NCI-H748 (cell line): Measurements from ENCODE around the gene ZNF687.

Source experiments
- DNase-seq: peaks from one replicate; lab custom pipeline; 2025; ENCODE audit not compliant: unreplicated experiment; lab: John Stamatoyannopoulos, UW

Gene ZNF687

GRCh38 chr1:151312826-151313225, 30.7 kb downstream of the ZNF687 start:
- DNase-seq = no peak

- no peak for DNase-seq
Measured at GRCh38 chr1:151313501-151313900, 31.4 kb downstream of the ZNF687 start.

DNA sequence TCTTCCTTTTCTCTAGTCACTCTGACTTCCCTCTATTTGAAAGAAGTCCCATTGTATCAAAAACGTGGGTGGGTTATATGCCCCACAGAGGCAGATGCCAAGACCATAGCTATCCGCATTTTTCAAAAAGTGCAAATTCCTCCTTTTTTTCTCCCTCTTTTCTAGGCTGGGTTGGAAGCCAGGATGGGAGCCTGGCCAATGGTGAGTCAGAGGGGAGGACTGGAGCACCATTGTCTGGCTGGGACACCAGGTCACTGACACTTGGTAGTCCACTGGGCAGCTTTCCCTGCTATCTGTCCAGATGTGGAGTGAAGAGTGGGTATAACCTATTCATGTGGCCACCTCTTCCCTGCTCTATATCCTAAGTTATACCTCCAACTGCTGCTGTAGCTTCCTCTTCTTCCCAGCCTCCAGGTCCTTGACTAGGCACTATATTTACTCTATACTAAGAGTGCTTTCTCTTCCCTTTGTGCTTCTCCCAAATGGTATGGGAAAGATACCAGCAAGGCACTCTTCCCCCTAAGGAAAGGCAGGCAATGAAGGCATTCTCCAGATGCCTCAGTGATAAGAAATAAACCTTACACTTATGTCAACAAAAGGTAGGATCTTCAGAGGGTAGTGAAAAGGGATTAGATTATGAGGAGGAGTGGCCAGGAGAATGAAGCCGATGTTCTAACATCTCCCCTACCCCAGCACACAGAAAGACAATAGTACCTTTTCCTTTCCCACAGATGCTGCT, 32.2 kb downstream of the ZNF687 start:
- DNase-seq = no peak

DNA sequence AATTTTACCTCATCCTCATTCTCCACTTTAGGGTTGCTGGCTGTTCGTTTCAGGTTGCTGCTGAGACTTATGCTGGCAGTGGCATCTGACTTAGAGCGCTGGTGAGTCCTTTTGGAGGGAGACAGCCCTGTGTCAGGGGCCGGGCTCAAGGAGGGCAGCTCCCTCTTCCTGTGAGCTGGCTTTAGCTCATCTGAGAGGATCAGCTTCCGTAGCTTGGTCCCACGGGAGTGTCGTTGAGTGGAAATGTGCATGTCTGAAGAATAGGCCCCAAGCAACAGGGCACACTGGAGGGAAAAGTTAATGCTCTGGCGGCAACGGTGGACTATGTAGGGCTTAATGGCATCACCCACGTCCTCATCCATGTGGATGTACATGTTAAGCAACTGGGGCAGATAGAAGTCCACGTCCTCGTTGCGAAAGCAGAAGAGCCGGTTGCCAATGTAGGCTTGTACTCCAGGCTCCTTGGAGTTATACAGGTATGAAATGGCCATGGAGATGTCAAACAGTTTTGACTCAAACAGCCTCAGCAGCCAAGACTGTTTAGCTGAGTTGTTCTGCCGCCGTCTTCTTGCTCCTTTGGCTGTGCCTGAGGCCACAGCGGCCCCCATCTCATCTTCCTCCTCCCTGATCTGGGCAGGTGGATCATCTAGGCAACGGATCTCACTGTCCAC, 33.6 kb downstream of the ZNF687 start:
- DNase-seq = no peak

GRCh38 chr1:151318975-151319374, 36.9 kb downstream of the ZNF687 start:
- DNase-seq = no peak

DNA sequence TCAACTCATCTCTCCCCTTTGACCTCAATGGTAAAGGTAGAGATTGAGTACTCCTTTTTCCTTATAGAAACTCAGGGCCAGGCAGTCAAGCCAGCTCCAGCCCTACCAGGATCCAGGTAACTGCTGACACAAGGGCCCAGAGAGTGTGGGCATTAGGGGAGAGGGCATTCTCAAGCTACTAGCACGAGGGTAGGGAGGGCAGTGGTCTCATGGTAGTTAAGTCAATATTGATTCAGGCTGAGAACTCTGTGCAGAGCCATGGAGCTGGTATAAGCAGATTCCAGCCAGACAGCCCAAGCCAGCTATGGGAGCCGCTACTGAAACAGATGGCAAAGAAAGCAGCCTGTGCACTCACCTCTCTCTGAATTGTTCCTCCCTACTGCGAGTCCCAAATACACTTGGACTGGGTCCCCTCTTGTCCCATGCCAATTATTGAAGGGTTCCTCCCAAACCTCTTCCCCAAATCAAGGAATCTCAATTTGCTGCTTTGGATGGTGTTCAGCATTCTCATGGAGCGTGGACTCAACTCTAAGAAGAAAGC, 42.4 kb downstream of the ZNF687 start:
- no peak for DNase-seq

DNA sequence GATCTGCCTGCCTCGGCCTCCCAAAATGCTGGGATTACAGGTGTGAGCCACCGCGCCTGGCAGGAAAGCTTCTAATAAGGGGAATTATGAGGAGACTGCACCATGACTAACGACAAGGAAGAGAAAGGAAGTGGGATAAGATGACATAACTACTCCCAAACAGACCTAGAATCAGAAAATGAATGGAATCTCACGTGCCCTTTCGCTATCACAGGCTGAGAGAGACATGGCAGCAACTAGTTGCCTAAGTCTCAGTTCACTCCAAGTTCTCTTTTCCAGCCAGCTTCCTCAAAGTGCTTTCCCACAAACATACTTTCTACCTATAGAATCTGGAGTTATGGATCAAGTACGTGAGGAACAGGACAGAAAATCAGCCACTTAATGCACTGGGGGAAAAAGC, 43.1 kb downstream of the ZNF687 start:
- DNase-seq = no peak

GRCh38 chr1:151325646-151326429, 43.7 kb downstream of the ZNF687 start:
- DNase-seq = no peak

DNA sequence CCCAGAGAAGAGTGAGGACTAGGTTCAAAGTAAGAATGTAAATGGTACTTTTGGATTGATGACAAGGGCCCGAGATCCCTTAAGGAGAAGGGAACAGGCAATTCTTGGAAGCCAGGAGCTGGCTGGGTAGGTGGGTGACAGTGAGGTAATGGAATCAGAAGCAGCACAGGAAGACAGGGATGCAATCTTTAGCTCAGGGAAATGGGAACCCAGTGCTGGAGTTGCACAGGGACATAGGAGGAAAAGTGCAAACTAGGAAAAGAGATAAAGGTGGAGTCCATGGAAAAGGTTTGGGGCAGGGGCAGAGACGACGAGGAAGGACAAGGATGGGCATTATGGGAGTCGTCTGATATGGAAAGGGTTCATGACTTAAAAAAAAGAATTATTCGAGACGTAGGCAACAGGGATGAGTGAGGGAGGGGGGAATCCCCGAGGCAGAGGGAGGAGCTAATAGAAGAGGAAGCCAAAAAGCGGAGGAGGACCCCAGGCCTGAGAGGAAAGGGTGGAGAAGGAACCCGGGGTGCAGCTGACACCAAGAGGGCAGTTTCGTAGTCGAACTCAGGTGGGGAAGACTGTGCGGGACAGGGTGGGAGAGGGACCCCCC, 44.6 kb downstream of the ZNF687 start:
- peak; percentile 54 for DNase-seq

DNA sequence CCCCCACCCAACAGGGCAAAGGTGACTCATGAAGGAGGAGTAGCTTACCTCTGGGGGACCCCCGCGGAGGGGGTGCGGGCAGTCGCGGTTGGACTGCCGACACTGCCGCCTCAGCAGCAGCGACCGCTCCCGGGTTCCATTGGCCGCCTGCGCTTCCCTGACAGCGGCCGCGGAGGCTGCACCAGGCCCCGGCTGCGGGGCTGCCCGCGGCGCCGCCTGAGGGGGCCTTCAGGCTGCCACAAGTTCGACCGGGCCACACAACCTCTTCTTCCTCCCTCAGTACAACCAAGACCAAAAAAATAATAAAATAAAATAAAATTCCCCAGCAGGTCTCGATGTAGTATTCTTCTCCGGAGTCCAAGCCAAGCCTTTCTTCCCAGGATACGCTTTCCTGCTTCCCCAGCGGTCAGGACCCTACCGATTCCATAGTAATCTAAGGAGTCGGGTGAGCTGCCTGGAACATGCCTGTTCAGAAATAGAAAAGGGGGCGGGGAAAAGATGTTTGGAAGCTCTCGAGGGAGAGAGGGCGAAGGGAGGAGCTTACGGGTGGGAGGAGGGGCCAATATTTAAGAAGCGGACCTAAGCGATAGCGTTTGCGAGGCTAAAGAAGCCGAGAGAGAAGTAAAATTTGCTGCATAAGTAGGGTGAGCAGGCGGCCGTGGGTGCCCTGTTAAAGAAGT, 45.3 kb downstream of the ZNF687 start, which contains the start of gene PI4KB:
TSS of gene PI4KB (minus strand) at position 194 of the 680 bp plus-strand sequence. CDS start 10,935 bp downstream, outside the sequence.
- peak; percentile 98 for DNase-seq

DNA sequence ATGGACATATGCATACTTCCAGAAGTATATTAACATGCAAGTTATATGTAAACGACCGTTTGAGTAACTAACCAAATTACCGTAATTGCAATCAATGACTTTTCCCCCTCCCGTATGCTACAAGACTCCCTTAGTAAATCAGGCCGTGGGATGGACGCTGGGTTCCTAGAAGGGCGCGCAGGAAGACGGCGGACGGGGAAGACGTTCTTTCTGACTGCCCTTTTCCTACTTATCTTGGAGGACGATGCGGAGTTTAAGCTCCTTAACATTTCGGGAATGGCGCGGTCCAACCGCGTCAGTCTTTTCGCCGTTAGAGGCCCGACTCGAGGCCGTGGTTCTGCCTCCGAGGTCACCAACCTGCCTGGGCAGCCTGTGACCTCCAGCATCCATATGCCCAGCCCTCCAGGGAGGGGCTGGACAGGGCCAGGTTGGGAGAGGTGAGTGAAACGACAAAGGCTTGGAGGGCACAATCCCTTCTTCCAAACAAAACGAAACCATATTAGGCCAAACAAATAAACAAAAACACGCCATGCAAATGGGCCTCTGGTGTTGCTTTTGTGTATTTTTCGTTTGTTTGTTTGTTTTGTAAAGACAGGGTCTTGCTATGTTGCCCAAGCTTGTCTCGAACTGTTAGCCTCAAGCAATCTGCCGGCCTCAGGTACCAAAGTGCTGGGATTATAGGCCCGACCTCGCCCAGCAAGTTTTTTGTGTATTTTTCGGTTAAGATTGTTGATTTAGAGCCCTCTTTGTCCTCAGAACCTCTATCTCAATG, 46.0 kb downstream of the ZNF687 start:
- DNase-seq = peak; percentile 66

DNA sequence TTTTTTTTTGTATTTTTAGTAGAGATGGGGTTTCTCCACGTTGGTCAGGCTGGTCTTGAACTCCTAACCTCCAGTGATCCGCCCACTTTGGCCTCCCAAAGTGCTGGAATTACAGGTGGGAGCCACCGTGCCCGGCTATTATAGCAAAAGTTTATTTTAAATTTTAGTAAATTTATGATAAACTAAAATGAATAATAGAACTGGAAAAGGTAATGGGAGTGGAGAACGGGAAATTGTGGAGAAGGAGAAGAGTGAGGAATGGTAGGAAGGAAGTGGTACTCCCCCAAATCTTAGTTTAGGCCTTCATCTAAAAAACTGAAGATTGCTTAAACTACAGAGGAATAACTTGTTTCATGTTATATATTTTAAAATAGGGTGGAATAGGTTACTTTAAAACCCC, 52.7 kb downstream of the ZNF687 start:
- no peak for DNase-seq

- DNase-seq = no peak
Measured at GRCh38 chr1:151336556-151336955, 54.5 kb downstream of the ZNF687 start.

DNA sequence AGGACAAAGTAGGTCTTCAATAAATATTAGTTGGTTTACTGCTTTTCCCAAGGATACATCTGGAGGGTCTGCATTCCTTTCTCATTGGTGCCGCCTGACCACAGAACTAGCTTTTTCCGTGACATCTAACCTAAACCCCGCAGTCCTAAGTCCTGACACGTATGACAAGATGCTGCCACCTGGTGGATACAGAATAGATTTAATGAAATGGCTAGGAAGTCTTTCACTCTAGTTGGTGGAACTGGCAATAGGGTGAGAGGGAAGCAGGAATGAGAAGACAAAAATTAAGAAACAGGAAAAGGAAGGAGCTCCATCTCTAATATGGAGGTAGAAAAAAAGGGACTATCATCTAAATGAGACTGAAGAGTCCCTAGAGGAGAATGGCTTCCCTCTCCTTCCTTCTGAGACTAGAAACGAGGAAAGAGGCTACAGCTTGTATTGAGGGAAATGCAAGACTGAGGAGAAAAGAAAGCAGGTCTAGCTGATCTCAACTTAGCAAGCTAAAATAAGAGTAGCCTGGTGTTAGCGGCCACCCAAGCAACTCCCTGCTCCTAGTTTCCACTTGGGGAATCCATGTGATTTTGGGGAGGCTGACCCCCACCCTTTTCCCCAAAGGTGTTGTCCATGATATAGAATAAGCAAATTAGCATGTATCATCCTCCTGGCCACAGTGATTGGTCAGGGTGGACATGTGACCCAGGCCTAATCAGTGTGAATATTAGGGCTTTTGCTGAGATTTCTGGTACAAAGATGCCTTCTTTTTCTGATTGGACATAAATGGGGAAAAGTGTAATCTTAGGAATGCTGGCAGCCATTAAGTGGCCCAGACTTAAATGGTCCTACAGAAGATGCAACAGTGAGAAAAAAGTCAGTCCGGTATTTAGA, 59.0 kb downstream of the ZNF687 start:
- DNase-seq = peak; percentile 81
